SK-N-SH (cell line): ENCODE results near the gene CCNG1.

ENCODE experiments used
- CTCF ChIP-seq: fragments of 200-600 bp; sonication (generic); IDR thresholded peaks from 2 replicates; pipeline ENCODE4 v1.6.1; 2017; ENCODE audit warnings: antibody characterized with exemption, mild to moderate bottlenecking, moderate library complexity
- JUND ChIP-seq: IDR thresholded peaks from 2 replicates; pipeline ENCODE4 v1.4.0; 2012
- SIN3A ChIP-seq: IDR thresholded peaks from 2 replicates; pipeline ENCODE4 v1.6.1; 2012; ENCODE audit warnings: low read depth, mild to moderate bottlenecking, low read length, moderate library complexity, borderline replicate concordance
- SMC3 ChIP-seq: IDR thresholded peaks from 2 replicates; pipeline ENCODE4 v1.6.1; 2012; ENCODE audit warnings: low read depth, low read length, improper control_type of control experiment

GRCh38 chr5:163456840-163457239 is 19.4 kb downstream of the CCNG1 start:
- no peak for TF ChIP-seq JUND
- TF ChIP-seq SIN3A: no peak
- TF ChIP-seq CTCF: no peak
- TF ChIP-seq SMC3: no peak
